GM12878 (cell line): ENCODE measurements around the gene ACTR8.

Source experiments
- TARDBP ChIP-seq: IDR thresholded peaks from 2 replicates; pipeline ENCODE4 v1.6.1; 2016; ENCODE audit warnings: borderline replicate concordance
- TF ChIP-seq, protein P1 (sequence below), 3 experiments: IDR thresholded peaks in 2 of 3; conservative IDR thresholded peaks in 1 of 3; 2 replicates each; pipeline ENCODE4 v1.5.1; 2011; ENCODE audit warnings: low read depth in 3 of 3, low read length in 3 of 3, mild to moderate bottlenecking in 3 of 3, control low read depth in 2 of 3, moderate library complexity in 2 of 3, inconsistent platforms in 1 of 3, mixed read lengths in 1 of 3; ENCODE audit not compliant: control insufficient read depth in 2 of 3, insufficient read depth in 1 of 3; ENCODE audit errors: extremely low read depth in 1 of 3

DNA sequence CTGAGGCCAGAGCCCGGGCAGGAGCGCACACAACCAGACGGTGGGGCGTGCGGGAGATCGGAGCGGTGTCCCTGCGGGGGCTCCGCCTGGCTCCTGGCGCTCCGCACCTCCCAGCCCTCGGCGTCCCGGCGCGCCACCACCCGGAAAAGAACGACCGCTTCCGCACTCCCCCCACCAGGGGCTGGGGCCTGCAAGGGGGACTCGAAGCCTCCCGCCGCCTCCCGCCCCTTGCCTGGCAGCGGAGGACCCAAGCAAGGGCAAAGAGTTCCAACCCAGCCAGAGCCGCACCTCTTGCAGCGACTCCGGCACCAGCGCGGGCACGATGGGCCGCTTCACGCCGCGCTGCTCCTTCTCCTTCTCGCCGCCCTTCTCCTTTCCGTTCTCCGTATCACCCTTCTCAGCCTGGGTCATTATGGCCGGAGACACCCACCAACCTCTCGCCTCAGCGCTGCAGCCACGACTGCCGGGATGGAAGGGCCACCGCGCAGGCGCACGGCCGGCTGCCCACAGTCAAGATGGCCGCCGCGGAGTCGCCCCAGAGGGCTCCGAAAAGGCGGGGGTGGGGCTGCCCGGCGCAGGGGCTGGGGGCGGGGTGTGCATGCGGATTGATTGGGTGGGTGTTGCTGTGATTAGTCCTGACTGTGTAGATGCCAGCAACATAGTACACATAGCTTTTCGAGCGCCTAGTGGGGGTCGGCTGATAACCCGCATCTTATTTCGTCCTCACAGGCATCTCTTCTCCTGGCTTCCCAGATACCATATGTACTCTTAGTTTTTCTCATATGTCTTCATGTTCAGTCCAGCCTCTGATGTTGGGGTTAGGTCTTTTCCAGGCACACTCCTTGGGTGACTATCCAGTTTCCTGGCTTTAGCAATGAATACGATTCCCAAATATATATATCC is at the start of gene ACTR8:
- no peak for TF ChIP-seq TARDBP
- TF ChIP-seq, protein P1, sequence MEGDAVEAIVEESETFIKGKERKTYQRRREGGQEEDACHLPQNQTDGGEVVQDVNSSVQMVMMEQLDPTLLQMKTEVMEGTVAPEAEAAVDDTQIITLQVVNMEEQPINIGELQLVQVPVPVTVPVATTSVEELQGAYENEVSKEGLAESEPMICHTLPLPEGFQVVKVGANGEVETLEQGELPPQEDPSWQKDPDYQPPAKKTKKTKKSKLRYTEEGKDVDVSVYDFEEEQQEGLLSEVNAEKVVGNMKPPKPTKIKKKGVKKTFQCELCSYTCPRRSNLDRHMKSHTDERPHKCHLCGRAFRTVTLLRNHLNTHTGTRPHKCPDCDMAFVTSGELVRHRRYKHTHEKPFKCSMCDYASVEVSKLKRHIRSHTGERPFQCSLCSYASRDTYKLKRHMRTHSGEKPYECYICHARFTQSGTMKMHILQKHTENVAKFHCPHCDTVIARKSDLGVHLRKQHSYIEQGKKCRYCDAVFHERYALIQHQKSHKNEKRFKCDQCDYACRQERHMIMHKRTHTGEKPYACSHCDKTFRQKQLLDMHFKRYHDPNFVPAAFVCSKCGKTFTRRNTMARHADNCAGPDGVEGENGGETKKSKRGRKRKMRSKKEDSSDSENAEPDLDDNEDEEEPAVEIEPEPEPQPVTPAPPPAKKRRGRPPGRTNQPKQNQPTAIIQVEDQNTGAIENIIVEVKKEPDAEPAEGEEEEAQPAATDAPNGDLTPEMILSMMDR (IDR thresholded peaks at IDR 0.05 in 2 of 3, conservative IDR thresholded peaks at IDR 0.05 in 1 of 3; ENCODE audit: control insufficient read depth in 2 of 3, extremely low read depth in 1 of 3, insufficient read depth in 1 of 3, low read depth in 3 of 3, low read length in 3 of 3) = 0 out of 6 replicates have a peak, but pooled peaks of 1 of the 3 experiments have one; percentile 13
